Fibroblast of gingiva (primary cell): ENCODE data around the gene LRBA.

ENCODE experiments used
- DNase-seq: peaks from one replicate; pipeline ENCODE4 v3.0.0-alpha.2; 2011; ENCODE audit warnings: low read depth

The LRBA gene

DNA sequence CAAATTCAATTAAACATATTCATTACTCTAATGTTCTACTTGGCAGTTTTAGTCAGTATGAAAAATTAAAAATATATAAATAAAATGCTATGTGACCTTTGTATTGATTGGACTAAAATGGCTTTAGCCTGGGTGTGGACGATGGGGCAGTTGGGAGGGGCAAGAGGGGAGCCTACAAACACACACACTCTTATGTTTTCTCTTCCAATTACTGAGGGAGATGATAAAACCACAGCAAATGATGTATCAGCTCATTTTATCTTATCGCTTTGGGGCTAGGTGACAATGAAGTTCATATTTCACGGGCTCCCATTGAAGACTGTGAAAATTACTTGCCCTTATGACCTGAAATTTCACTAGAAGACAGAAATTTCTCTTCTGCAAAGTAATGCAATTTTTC, 517.5 kb downstream of the LRBA start:
- DNase-seq, result no peak

DNA sequence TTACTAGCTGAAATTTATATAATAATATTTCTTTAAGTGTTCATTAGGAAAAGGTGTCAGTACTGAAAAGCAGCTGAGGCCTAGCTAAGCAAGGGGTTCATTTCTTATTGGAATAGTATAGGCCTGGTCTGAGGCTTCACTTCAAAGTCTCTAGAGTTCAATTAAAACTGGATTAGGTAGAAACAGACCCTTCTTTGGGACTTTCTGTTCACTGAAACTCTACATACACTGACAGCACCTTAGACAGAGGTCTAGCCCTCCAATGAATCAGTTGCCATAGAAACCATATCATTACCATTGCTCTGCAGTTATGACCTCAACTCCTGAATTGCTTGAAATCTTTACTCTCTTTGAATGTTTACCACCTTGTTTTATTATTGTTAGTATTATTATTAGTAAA, 519.5 kb downstream of the LRBA start:
- no peak for DNase-seq

DNA sequence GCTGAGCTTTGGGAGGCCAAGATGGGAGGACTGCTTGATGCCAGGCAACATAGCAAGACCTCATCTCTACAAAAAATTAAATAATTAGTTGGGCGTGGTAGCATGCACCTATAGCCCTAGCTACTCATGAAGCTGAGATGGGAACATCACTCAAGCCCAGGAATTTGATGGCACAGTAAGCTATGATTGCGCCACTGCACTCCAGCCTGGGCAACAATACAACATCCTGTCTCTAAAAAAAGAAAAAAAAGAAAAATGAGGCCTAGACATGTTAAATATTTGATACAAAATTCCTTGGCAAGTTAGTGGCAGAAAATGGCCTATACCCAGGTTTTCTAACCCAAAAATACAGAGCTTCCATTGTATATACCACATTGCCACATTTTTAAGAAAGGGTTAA, 521.2 kb downstream of the LRBA start:
- DNase-seq, result peak; percentile 75

DNA sequence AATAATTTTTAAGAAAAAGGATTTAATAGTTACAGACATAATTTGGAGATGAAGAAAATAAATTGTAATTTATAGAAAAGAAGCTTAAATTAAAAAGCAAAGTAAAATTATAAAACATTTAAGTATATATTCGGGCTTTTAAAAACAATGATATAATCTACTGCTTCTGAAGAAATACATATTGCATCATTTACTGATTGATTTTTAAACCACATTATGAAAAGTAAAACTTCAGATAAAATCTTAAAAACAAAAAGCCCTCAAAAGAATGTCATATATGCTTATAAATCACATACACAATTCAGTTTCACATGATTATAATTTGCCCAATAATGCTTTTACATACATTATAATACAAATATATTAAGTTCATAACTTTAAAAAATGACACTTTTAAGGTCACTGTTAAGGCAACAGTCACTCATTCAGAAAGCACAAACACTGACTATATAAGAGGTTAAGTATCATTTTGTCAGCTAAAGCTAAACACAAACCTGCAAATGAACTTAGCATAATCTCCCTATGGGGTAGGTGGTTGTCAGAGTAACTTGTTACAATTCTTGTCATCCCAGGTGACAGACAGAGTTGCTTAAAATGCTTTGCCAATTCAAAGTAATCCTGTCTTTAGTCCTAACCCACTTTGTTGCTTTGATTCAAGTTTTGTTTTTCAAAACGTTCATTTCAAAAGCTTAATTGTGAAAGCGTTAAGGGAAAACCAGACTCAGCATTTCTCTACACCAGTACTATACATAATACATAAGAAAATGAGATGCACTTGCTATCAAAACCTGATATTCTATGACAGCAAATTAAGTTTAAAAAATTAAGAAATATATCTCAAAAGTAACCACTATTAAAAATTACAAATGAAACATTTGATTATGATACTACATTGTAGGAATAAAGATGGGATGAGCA, 523.7 kb downstream of the LRBA start:
- no peak for DNase-seq

DNA sequence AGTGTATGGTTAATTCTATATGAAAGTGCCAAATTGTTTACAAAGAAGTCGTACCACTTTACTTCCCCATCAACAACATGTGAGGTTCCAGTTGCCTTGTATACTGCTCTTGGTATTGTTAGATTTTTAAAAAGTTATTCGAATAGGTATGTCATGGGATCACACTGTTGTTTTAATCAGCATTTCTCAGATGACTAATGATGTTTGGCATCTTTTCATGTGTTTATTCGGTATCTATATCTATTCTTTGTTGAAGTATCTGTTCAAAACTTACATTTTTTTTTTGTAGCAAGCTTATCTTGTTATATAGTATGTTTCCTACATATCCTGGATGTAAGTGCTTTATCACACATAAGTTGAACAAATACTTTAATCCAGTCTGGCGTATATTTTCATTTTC, 532.5 kb downstream of the LRBA start:
- DNase-seq, result no peak

DNA sequence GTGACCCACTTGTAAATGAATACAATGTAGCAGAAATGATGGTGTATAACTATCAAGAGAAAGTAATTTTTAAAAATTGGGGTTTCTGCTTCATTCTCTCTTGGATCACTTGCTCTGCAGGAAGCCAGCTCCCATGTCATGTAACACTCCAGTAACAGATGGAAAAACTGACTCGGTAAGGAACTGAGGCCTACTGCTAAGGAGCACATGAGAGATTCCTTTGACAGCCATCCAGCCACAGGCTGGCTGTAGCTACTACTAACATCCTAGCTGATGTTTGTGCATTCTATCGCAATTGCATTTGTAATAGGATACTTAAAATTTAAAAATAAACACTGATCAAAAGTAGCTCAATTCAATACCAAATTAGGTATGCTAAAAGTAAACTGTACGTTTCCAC, 535.4 kb downstream of the LRBA start:
- DNase-seq, result peak; percentile 74

DNA sequence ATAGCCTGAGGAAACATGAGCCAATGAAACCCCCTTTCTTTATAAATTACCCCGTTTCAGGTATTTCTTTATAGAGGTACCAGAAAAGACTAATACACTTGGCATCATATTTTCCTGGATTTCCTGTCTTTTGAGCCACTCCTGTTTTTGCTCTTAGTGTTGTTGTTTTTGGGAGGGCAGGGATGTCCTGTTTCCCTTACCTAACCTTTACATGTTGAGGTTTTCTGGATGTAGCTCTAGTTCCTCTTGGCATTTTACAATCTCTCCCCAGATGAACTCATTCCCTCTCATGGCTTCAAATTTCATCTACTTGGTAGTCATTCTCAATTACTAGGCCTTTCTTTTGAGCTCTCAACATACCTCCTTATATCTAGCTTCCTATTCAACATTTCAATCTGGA, 537.2 kb downstream of the LRBA start:
- no peak for DNase-seq

DNA sequence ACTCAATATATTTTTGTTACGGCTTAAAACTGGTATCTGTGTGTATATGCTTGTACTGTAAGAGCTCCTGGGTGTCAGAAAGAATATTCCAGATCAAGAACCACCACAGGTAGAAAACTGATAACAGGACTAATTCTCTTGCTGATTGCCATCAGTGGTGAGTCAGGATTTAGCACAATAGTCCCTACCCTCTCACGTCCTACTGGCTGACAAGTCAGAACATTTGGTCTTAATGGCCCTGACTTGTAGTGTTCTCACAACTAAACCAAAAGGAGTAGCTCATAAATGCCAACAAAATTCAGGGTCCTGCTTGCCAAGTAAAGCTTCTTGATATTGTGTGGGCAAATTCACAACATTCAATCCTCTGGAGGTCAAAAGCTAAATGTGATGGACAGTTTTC, 538.3 kb downstream of the LRBA start:
- no peak for DNase-seq

DNA sequence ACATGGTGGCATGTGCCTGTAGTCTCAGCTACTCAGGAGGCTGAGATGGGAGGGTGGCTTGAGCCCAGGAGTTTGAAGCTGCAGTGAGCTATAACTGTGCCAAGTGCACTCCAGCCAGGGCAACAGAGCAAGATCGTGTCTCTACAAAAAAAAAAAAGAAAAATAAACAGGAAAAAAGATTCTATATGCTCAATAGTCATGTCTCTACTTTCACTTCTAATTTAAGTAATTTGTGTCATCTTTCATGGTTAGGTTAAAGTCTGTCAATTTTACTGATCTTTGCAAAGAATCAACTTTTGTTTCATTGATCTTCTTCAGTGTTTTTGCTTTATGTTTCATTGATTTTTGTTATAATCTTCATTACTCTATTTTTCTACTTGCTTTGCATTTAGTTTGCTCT, 539.3 kb downstream of the LRBA start:
- DNase-seq, result no peak

DNA sequence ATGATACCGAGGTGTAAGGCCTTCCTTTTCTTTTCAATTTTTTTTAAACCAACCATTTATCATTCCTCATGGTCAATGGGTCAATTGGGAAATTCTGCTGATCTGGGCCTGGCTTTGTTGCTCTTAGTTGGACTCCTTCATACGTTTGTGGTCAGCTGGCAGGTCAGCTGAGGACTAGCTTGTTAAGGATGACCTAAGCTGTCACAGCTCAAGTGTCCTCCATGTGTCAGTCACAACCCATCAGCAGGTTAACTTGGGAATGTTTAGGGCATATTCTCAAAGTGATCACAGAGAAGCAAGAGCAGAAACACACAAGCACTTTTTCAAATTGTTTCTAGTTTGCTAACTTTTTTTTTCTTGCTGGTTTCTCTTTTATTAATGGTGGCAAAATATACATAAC, 550.6 kb downstream of the LRBA start:
- no peak for DNase-seq

DNA sequence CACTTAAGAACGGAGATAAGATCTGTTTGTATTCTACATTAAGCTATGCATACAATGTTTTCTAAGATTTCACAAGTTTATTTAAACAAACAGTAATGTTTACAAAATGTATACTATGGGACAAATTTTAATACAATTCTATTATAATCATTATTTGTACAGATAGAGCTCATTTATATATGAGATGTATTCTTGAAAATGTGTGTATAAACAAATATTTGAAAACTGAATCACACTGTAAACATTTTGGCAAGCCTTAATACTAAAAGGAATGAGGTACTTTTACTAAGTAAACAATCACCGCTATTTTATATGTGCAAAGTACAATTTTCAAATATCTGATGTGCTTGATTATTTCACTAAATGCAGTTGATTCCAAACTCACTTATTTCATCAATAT, 552.3 kb downstream of the LRBA start:
- peak; percentile 37 for DNase-seq

DNA sequence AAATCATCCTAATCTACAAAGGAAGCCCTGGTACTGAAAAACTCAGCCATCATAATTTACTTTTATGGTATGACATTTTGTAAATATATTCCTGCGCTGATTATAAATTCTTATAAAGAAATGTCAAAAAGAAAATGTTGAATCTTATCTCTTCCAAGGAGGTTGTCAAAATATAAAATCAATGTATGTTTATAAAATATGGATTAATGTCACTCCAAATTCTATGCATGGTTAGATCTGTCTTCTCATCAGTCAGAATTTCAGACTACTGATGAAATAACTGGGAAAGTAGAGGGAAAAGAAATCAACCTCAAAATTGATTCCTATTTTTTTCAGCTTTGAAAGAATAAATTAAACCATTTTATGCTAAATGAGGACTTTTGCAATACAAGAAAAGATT, 553.1 kb downstream of the LRBA start:
- no peak for DNase-seq

DNA sequence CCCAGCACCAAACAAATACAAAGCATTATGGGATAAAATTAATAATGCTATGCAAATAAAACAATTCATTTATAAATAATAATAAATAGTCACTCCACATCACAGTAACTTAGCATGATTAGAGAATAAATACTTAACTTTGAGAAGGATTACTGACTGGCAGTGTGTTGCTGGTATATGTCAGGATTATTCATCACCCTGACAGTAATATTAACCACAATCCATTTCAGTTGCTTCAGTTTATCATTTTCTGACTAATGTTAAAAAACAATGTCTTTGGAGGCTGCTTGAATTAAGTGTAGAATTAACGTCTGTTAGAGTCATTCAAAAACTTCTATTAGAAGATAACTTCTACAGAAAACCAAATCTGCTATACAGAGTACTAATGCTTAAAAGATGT, 557.3 kb downstream of the LRBA start:
- no peak for DNase-seq

DNA sequence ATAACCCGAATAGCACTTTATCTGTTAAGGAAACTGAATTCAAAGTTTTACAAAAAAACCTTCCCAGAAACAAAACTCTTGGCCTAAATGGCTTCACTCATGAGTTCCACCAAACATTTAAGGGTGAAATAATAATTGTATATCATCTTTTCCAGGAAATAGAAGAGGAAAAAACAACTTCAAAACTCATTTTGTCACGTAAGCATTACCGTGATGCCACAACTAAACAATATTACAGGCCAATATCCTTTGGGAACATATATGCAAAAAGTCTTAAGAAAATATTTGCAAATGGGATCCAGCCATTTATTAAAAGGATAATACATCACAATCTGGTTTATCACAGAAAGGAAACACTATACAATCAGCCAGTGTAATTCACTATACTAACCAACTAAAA, 563.2 kb downstream of the LRBA start:
- no peak for DNase-seq

DNA sequence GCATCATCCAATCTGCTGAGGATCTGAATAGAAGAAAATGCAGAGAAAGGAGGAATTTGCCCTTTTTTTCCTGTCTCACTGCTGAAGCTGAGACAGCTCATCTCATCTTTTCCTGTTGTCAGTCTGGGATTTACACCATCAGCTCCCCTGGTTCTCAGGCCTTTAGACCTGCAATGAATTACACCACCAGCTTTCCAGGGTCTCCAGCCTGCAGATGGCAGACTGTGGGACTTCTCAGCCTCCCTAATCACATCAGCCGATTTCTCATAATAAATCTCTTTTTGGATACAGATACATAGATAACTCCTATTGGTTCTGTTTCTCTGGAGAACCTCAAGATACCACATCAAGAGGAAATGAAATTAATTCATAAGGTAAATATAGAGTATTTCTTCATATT, 567.7 kb downstream of the LRBA start:
- DNase-seq, result no peak

DNA sequence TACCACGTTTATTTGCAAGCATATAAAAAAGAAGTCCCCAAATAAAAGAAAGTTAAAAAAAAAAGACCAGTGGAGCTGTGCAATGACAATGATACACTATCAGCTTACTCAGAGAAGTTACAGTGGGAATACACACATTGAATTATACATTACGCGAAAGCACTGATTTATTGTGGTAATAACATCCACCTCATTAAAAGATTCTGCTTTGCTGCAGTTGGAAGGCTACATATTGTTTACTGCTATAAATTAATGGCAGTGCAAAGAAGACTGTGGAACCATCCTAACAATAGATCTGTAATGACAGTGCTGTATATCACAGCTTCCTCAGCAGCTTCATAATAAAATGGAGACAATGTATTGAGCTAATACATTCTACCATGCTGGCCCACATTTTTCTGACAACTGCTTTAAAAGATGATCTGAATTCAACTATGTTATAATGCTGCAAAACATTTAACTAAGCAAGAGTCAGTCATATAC, 575.6 kb downstream of the LRBA start:
- no peak for DNase-seq

DNA sequence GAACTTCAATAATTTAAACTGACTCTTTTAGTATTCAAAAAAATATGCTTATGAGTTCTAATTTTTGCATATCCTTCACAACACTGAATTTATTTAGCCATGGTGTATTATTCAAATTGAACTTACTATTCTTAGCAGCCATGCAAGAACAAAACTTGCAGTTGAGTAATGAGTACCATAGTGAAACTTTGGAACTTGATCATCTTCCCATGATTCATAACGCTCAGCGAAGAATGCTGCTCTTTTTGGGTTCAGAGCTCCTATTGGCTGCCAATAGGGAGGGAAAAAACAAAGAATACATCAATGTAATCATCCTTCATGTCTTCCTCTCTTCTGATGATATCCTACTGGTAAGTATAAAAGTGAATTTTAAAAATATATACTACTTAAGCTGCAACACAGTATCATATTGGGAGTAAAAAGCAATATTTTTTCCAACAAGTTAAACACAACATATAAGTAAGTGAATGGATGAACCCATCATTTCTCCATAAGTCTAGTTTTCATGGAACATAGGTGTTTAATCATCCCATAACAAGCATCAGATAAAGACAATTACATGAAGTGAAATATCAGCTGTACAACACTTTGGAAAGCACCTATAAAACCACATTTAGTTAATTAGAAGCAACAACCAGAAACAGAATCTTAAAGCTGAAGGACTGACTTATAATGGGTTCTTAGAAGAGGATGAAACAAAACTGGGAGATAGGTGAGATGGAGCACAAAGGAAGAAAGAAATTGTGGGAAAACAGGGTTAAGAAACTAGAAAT, 578.3 kb downstream of the LRBA start:
- DNase-seq, result no peak

DNA sequence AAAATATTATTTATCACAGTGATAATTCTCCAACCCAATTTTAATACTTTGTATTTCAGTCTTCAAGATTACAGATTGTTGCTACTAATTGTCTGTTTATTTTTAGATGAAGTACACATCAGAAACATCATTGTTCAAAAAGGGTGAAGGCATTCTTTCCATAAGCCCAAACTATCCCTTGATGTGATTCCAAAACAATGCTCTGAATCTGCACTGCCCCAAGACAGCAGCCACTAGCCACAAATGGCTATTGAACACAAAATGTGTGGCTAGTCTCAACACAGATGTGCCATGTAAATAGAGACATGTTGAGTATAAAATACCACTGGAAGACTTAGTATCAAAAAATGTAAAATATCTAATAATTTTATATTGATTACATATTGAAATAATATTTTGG, 583.9 kb downstream of the LRBA start:
- no peak for DNase-seq

DNA sequence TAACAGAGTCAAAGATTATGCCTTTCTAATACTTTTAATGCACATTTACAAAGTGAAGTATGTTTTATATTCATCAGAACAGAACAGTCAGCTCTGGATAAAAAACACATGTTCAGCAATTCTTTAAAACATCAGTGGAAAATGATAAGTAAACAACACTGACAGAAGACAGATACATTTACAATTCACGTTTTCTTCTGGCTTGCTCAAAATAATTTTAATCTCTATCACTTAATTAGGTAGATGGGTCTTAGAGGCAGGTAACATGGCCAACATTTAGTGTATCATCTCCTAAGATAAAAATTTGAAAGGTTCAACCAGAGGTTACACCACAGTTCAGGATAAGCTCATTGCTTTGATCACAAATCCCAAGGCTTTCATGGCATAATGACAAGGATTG, 589.9 kb downstream of the LRBA start:
- DNase-seq, result no peak

DNA sequence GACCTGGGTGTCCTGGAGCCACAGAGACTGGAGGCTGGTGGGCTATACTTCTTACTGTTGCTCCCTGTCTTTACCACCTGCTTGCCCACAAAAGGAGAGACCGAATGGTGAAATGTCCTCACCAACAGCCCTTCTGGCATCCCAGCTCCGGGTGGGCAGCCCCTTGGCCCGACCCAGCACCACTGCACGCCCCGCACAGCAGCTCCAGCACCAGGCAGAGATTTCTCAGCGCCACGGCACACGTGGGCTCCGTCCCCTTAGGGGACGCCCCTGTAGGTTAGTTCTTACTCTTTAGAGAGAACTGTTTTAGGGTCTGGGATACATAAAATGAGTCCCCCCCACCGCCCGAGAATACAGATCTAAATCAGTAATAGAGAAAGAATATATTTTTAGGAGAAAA, 591.6 kb downstream of the LRBA start:
- DNase-seq, result no peak

DNA sequence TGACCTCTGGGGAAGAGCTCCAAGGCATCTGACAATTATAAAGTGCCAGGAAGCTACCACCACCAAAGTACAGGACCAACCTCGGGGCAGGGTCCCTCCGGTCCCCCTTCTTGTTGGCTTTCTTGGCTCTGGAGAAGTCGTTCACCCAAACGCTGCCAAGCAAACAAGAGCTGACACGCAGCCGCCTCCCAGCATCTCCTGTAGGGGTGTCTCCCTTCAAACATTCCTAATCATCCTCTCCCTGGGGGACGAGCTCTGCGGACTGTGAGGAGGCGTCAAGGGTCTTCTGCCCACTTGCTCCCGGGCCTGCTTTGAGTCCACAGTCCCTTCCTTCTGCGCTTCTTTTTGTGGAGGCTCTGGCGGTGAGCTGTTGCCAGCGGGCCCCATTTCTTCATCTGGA, 592.0 kb downstream of the LRBA start:
- DNase-seq, result no peak

DNA sequence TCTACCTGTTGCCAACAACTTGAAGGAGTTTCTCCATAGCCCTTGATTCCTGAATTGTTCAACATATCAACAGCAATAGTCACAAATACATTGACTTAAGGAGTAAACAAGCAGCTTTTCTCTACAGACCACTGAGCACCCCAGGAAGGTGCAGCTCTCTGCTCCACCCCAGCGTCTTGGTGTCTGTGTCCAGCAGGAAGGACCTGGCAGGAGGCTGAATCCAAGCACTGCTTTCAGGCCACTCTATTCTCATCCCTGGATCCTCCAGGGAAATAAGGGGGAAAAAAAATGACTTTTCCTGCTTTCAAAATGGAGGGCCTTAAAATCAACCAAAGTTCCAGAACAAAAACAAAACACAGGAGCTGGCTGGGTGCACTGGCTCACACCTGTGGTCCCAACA, 593.5 kb downstream of the LRBA start:
- DNase-seq, result no peak

DNA sequence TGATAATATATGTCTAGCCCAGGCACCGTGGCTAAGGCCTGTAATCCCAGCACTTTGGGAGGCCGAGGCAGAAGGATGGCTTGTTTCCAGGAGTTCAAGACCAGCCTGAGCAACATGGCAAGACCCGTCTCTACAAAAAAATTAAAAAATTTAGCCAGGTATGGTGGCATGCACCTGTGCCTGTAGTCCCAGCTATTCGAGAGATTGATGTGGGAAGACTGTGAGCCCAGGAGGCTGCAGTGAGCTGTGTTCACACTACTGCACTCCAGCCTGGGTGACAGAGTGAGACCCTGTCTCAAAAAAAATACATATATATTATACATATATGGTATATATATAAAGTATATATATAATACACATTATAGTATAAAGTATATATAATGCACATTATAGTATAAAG, 595.1 kb downstream of the LRBA start:
- no peak for DNase-seq
